HEK293 (cell line): ENCODE results near the gene CACNG7.

ENCODE experiments used
- FEZF1 ChIP-seq: fragments of 450-650 bp; formaldehyde crosslinking; IDR thresholded peaks from 2 replicates; pipeline ENCODE4 v1.5.1; 2016; ENCODE audit warnings: missing biosample characterization, missing genetic modification characterization
- KLF8 ChIP-seq: fragments of 450-650 bp; formaldehyde crosslinking; IDR thresholded peaks from 2 replicates; pipeline ENCODE4 v1.5.1; 2016; ENCODE audit warnings: missing biosample characterization, missing genetic modification characterization
- SETDB1 ChIP-seq: IDR thresholded peaks from one replicate; pipeline ENCODE4 v1.6.1; 2017; ENCODE audit warnings: mild to moderate bottlenecking, low read length, moderate library complexity, mixed read lengths; ENCODE audit not compliant: insufficient read length
- TCF7L2 ChIP-seq: IDR thresholded peaks from 2 replicates; pipeline ENCODE4 v1.6.1; 2011; ENCODE audit warnings: low read depth, mild to moderate bottlenecking, inconsistent platforms, low read length, moderate library complexity, borderline replicate concordance
- ZBTB17 ChIP-seq: fragments of 450-650 bp; formaldehyde crosslinking; IDR thresholded peaks from 2 replicates; pipeline ENCODE4 v1.5.1; 2016; ENCODE audit warnings: missing biosample characterization, missing genetic modification characterization
- ZBTB20 ChIP-seq: fragments of 450-650 bp; formaldehyde crosslinking; IDR thresholded peaks from 2 replicates; pipeline ENCODE4 v1.5.1; 2016; ENCODE audit warnings: missing biosample characterization, missing genetic modification characterization
- ZBTB21 ChIP-seq: fragments of 450-650 bp; formaldehyde crosslinking; IDR thresholded peaks from 2 replicates; pipeline ENCODE4 v1.5.1; 2017; ENCODE audit warnings: missing biosample characterization, missing genetic modification characterization
- ZBTB48 ChIP-seq: fragments of 450-650 bp; formaldehyde crosslinking; IDR thresholded peaks from 2 replicates; pipeline ENCODE4 v1.5.1; 2016; ENCODE audit warnings: missing biosample characterization, missing genetic modification characterization
- ZIC2 ChIP-seq: fragments of 450-650 bp; formaldehyde crosslinking; IDR thresholded peaks from 2 replicates; pipeline ENCODE4 v1.5.1; 2016; ENCODE audit warnings: missing biosample characterization, missing genetic modification characterization
- ZNF10 ChIP-seq: fragments of 450-650 bp; formaldehyde crosslinking; IDR thresholded peaks from 2 replicates; pipeline ENCODE4 v1.5.1; 2017; ENCODE audit warnings: missing biosample characterization, missing genetic modification characterization
- ZNF423 ChIP-seq: fragments of 450-650 bp; formaldehyde crosslinking; IDR thresholded peaks from 2 replicates; pipeline ENCODE4 v1.5.1; 2016; ENCODE audit warnings: missing biosample characterization, missing genetic modification characterization
- ZNF433 ChIP-seq: fragments of 450-650 bp; formaldehyde crosslinking; IDR thresholded peaks from 2 replicates; pipeline ENCODE4 v1.5.1; 2016; ENCODE audit warnings: missing biosample characterization, missing genetic modification characterization, low read depth
- ZNF514 ChIP-seq: fragments of 450-650 bp; formaldehyde crosslinking; IDR thresholded peaks from 2 replicates; pipeline ENCODE4 v1.5.1; 2016; ENCODE audit warnings: missing biosample characterization, missing genetic modification characterization
- ZNF561 ChIP-seq: fragments of 450-650 bp; IDR thresholded peaks from 2 replicates; pipeline ENCODE4 v1.5.1; 2018; ENCODE audit warnings: missing biosample characterization, missing genetic modification characterization, borderline replicate concordance
- ZNF629 ChIP-seq: fragments of 450-650 bp; formaldehyde crosslinking; IDR thresholded peaks from 2 replicates; pipeline ENCODE4 v1.5.1; 2017; ENCODE audit warnings: missing biosample characterization, missing genetic modification characterization
- ZNF660 ChIP-seq: fragments of 450-650 bp; IDR thresholded peaks from 2 replicates; pipeline ENCODE4 v1.5.1; 2018; ENCODE audit warnings: missing biosample characterization, mild to moderate bottlenecking, missing genetic modification characterization
- ZNF777 ChIP-seq: fragments of 450-650 bp; formaldehyde crosslinking; IDR thresholded peaks from 2 replicates; pipeline ENCODE4 v1.5.1; 2017; ENCODE audit warnings: missing biosample characterization, missing genetic modification characterization, borderline replicate concordance
- TF ChIP-seq, protein P1 (sequence below): fragments of 450-650 bp; formaldehyde crosslinking; IDR thresholded peaks from 2 replicates; pipeline ENCODE4 v1.5.1; 2016; ENCODE audit warnings: missing biosample characterization, missing genetic modification characterization
- TF ChIP-seq, protein P2 (sequence below): fragments of 450-650 bp; formaldehyde crosslinking; IDR thresholded peaks from 2 replicates; pipeline ENCODE4 v1.5.1; 2017; ENCODE audit warnings: missing biosample characterization, missing genetic modification characterization
- TF ChIP-seq, protein P3 (sequence below): fragments of 450-650 bp; formaldehyde crosslinking; IDR thresholded peaks from 2 replicates; pipeline ENCODE4 v1.5.1; 2016; ENCODE audit warnings: missing biosample characterization, missing genetic modification characterization
- TF ChIP-seq, protein P4 (sequence below): fragments of 450-650 bp; formaldehyde crosslinking; IDR thresholded peaks from 2 replicates; pipeline ENCODE4 v1.5.1; 2017; ENCODE audit warnings: missing biosample characterization, missing genetic modification characterization
- TF ChIP-seq, protein P5 (sequence below): fragments of 450-650 bp; formaldehyde crosslinking; IDR thresholded peaks from 2 replicates; pipeline ENCODE4 v1.5.1; 2016; ENCODE audit warnings: missing biosample characterization, missing genetic modification characterization, low read depth
- TF ChIP-seq, protein P6 (sequence below): fragments of 450-650 bp; formaldehyde crosslinking; IDR thresholded peaks from 2 replicates; pipeline ENCODE4 v1.5.1; 2016; ENCODE audit warnings: missing biosample characterization, missing genetic modification characterization
- TF ChIP-seq, protein P7 (sequence below): fragments of 450-650 bp; formaldehyde crosslinking; IDR thresholded peaks from 2 replicates; pipeline ENCODE4 v1.5.1; 2016; ENCODE audit warnings: missing biosample characterization, missing genetic modification characterization

CACNG7 gene

DNA sequence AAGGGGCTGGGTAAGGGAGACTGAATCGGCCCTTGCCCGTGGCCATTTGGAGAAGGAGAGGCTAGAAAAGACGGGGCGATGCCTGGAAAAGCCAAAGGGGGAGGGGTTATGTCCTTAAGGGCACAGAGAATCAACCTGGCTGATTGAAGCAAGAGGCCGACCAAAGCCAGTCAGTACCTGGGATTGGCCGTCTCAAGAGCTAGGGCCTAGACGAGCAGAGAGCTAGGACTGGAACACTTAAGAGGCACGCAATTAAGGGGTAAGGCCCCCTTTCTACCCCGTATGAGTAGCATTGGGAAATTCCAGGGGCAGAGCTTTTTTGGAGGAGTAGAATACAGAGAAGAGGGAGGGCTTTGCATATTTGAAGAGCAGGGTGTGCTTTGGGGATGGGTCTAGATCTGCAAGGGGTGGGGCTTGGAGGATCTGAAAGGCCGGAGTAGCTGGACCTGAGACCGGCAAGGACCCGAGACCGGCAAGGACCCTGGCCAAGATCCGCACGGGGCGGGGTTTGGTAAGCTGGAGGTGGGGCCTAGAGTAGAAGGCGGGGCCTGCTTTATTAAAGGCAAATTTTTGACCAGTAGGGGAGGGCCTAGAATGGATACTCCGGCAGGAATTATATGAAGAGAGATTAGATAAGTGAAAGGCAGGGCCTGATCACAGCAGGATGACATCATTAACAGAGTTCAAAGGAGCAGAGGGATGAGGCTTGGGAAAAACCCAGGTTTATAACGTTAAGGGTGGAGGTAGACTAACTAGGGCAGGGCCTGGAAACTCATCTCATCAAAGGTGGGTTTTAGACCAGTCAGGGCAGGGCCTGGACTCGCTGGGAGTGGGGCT, 71.7 kb downstream of the CACNG7 start (continued):
- TF ChIP-seq, protein P1, sequence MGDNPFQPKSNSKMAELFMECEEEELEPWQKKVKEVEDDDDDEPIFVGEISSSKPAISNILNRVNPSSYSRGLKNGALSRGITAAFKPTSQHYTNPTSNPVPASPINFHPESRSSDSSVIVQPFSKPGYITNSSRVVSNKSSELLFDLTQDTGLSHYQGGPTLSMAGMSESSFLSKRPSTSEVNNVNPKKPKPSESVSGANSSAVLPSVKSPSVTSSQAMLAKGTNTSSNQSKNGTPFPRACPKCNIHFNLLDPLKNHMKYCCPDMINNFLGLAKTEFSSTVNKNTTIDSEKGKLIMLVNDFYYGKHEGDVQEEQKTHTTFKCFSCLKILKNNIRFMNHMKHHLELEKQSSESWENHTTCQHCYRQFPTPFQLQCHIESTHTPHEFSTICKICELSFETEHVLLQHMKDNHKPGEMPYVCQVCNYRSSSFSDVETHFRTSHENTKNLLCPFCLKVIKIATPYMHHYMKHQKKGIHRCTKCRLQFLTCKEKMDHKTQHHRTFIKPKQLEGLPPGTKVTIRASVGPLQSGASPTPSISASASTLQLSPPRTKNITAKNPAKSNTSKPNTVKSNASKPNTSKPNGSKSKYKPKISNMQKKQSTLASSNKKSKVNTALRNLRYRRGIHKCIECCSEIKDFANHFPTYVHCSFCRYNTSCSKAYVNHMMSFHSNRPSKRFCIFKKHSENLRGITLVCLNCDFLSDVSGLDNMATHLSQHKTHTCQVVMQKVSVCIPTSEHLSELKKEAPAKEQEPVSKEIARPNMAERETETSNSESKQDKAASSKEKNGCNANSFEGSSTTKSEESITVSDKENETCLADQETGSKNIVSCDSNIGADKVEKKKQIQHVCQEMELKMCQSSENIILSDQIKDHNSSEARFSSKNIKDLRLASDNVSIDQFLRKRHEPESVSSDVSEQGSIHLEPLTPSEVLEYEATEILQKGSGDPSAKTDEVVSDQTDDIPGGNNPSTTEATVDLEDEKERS (tag by site-specific recombination), result no peak
- TF ChIP-seq, protein P2, sequence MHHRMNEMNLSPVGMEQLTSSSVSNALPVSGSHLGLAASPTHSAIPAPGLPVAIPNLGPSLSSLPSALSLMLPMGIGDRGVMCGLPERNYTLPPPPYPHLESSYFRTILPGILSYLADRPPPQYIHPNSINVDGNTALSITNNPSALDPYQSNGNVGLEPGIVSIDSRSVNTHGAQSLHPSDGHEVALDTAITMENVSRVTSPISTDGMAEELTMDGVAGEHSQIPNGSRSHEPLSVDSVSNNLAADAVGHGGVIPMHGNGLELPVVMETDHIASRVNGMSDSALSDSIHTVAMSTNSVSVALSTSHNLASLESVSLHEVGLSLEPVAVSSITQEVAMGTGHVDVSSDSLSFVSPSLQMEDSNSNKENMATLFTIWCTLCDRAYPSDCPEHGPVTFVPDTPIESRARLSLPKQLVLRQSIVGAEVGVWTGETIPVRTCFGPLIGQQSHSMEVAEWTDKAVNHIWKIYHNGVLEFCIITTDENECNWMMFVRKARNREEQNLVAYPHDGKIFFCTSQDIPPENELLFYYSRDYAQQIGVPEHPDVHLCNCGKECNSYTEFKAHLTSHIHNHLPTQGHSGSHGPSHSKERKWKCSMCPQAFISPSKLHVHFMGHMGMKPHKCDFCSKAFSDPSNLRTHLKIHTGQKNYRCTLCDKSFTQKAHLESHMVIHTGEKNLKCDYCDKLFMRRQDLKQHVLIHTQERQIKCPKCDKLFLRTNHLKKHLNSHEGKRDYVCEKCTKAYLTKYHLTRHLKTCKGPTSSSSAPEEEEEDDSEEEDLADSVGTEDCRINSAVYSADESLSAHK (tag by site-specific recombination), result peak; percentile 47; the same call in 1 of the 2 replicates
- peak; percentile 35; the same call in 1 of the 2 replicates for TF ChIP-seq ZNF561
- TF ChIP-seq ZNF629 (tag by site-specific recombination), result peak; percentile 83
- TF ChIP-seq ZNF660, result 0 out of 2 replicates have a peak, but pooled peaks have one; percentile 38
- TF ChIP-seq FEZF1 (tag by site-specific recombination), result peak; percentile 95
- TF ChIP-seq ZNF10 (tag by site-specific recombination), result peak; percentile 44; the same call in 1 of the 2 replicates
- peak; percentile 61; the same call in 1 of the 2 replicates for TF ChIP-seq ZBTB21 (tag by site-specific recombination)
- 0 out of 2 replicates have a peak, but pooled peaks have one; percentile 60 for TF ChIP-seq KLF8
- TF ChIP-seq ZNF423 (tag by site-specific recombination), result no peak
- peak; percentile 46 for TF ChIP-seq ZIC2 (tag by site-specific recombination)
- peak; percentile 55; the same call in 1 of the 2 replicates for TF ChIP-seq ZBTB48 (tag by site-specific recombination)
- TF ChIP-seq, protein P3, sequence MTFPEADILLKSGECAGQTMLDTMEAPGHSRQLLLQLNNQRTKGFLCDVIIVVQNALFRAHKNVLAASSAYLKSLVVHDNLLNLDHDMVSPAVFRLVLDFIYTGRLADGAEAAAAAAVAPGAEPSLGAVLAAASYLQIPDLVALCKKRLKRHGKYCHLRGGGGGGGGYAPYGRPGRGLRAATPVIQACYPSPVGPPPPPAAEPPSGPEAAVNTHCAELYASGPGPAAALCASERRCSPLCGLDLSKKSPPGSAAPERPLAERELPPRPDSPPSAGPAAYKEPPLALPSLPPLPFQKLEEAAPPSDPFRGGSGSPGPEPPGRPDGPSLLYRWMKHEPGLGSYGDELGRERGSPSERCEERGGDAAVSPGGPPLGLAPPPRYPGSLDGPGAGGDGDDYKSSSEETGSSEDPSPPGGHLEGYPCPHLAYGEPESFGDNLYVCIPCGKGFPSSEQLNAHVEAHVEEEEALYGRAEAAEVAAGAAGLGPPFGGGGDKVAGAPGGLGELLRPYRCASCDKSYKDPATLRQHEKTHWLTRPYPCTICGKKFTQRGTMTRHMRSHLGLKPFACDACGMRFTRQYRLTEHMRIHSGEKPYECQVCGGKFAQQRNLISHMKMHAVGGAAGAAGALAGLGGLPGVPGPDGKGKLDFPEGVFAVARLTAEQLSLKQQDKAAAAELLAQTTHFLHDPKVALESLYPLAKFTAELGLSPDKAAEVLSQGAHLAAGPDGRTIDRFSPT (tag by site-specific recombination), result no peak; the same call in 1 of the 2 replicates
- peak; percentile 57 for TF ChIP-seq ZBTB20 (tag by site-specific recombination)
- peak; percentile 67 for TF ChIP-seq ZBTB17
- TF ChIP-seq ZNF433, result no peak
- no peak for TF ChIP-seq ZNF514 (tag by site-specific recombination)
- TF ChIP-seq ZNF777, result peak; percentile 52; the same call in 1 of the 2 replicates
- TF ChIP-seq, protein P4, sequence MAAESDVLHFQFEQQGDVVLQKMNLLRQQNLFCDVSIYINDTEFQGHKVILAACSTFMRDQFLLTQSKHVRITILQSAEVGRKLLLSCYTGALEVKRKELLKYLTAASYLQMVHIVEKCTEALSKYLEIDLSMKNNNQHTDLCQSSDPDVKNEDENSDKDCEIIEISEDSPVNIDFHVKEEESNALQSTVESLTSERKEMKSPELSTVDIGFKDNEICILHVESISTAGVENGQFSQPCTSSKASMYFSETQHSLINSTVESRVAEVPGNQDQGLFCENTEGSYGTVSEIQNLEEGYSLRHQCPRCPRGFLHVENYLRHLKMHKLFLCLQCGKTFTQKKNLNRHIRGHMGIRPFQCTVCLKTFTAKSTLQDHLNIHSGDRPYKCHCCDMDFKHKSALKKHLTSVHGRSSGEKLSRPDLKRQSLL, result no peak
- TF ChIP-seq, protein P5, sequence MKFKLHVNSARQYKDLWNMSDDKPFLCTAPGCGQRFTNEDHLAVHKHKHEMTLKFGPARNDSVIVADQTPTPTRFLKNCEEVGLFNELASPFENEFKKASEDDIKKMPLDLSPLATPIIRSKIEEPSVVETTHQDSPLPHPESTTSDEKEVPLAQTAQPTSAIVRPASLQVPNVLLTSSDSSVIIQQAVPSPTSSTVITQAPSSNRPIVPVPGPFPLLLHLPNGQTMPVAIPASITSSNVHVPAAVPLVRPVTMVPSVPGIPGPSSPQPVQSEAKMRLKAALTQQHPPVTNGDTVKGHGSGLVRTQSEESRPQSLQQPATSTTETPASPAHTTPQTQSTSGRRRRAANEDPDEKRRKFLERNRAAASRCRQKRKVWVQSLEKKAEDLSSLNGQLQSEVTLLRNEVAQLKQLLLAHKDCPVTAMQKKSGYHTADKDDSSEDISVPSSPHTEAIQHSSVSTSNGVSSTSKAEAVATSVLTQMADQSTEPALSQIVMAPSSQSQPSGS (tag by site-specific recombination), result peak; percentile 97
- peak; percentile 74; the same call in 1 of the 2 replicates for TF ChIP-seq TCF7L2
- TF ChIP-seq, protein P6, sequence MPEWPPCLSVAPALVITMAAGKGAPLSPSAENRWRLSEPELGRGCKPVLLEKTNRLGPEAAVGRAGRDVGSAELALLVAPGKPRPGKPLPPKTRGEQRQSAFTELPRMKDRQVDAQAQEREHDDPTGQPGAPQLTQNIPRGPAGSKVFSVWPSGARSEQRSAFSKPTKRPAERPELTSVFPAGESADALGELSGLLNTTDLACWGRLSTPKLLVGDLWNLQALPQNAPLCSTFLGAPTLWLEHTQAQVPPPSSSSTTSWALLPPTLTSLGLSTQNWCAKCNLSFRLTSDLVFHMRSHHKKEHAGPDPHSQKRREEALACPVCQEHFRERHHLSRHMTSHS (tag by site-specific recombination), result no peak
- TF ChIP-seq, protein P7, sequence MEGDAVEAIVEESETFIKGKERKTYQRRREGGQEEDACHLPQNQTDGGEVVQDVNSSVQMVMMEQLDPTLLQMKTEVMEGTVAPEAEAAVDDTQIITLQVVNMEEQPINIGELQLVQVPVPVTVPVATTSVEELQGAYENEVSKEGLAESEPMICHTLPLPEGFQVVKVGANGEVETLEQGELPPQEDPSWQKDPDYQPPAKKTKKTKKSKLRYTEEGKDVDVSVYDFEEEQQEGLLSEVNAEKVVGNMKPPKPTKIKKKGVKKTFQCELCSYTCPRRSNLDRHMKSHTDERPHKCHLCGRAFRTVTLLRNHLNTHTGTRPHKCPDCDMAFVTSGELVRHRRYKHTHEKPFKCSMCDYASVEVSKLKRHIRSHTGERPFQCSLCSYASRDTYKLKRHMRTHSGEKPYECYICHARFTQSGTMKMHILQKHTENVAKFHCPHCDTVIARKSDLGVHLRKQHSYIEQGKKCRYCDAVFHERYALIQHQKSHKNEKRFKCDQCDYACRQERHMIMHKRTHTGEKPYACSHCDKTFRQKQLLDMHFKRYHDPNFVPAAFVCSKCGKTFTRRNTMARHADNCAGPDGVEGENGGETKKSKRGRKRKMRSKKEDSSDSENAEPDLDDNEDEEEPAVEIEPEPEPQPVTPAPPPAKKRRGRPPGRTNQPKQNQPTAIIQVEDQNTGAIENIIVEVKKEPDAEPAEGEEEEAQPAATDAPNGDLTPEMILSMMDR (tag by site-specific recombination), result no peak; the same call in 1 of the 2 replicates
- TF ChIP-seq SETDB1, result no peak
